Measurements from ENCODE around the gene GRIK4. TPM values are rescaled to one million over a fixed set of nuclear protein-coding genes. Genes with fewer than 3 reads are reported as not detected.

Gene GRIK4
- total and polyA plus RNA-seq, 2 donors (not counting 3 experiments of a cell fraction or from before 2014, with no cell fraction given), result 0.81 to 1.6 TPM

DNA sequence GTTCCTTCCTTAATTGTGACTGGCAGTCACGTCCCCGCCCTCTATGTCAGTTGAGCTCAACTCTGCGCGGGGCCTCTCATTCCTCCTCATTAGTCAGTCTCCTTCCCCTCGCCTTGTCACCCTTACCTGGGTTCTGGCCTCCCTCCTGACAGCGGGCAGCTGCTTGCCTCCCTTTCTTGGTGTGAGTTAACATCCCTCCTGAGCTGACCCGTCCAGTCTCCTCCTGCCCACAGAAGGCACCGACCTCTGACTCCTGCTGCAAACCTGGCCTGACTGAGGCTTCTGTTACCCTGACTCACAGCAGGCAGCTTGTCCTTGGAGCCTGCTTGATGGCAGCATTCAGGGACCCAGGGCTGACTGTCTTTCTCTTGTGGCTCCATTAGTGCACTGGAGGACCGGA, 45.2 kb downstream of the GRIK4 start:
- H4K20me1 ChIP-seq (replicated peaks; ENCODE audit: control insufficient read depth, extremely low read depth, insufficient read depth, low read length), result no peaks in the 10 kb centered on the region
- dilution Hi-C loops (cut with MboI; ENCODE audit: extremely low pct_ligation_motif_present, low sequenced_read_pairs) (no loop called here), intact Hi-C loops (cut with micrococcal nuclease) (no loop called here)
- no peak for FAIRE-seq
- no TSS peak for BruUV-seq (replicated peaks)
- DNase-seq (ENCODE audit: low read depth, low spot score), result no peak
- H2AFZ ChIP-seq (ENCODE audit: low read depth, low read length), result no peak overlapping the region
- CTCF ChIA-PET, result interaction anchor here (1.0 to 1.4 kb wide), 2 partner anchors 17 to 46 kb away, joined by 3 read pairs; partner anchors contain the start of gene GRIK4
- no peak overlapping the region for H3K9ac ChIP-seq (replicated peaks; ENCODE audit: extremely low read depth, insufficient read depth, low read length)
- TF ChIP-seq MYC (IDR thresholded peaks at IDR 0.05; ENCODE audit: low read depth, low read length) (no peak), EZH2 (IDR thresholded peaks at IDR 0.05; ENCODE audit: borderline replicate concordance, low read depth, low read length, severe bottlenecking) (no peak), JUN (IDR thresholded peaks at IDR 0.05; ENCODE audit: borderline replicate concordance, insufficient read depth, insufficient read length, low read depth) (no peak), GATA2 (IDR thresholded peaks at IDR 0.05; ENCODE audit: insufficient read depth, insufficient read length, low read depth, low read length) (no peak)
- no peaks in the 10 kb centered on the region for H3K9me1 ChIP-seq (replicated peaks; ENCODE audit: control insufficient read depth, extremely low read depth, insufficient read depth, low read length)
- no peak overlapping the region for H3K27ac ChIP-seq (ENCODE audit: insufficient read depth, low read depth, low read length)
- H3K4me1 ChIP-seq (ENCODE audit: control insufficient read depth, extremely low read depth, insufficient read depth, low read length), result no peaks in the 10 kb centered on the region
- no peak overlapping the region for H3K4me2 ChIP-seq (ENCODE audit: insufficient read depth, low read length)
- H3K79me2 ChIP-seq (ENCODE audit: control insufficient read depth, insufficient read depth, low read length), result no peaks in the 10 kb centered on the region
- H3K9me3 ChIP-seq (replicated peaks; ENCODE audit: control insufficient read depth, insufficient read depth, low read length), result no peaks in the 10 kb centered on the region
- H3K27me3 ChIP-seq (ENCODE audit: control insufficient read depth in 2 of 2, insufficient read depth in 2 of 2, low read length in 2 of 2), result no peaks in the 10 kb centered on the region
- no peak overlapping the region for H3K4me3 ChIP-seq (replicated peaks in 1 of 3; ENCODE audit: insufficient read depth in 1 of 3, low read depth in 1 of 3, low read length in 3 of 3)
- POLR2A ChIA-PET, result no interaction called here
- H3K36me3 ChIP-seq (ENCODE audit: control insufficient read depth in 2 of 2, extremely low read depth in 1 of 2, insufficient read depth in 2 of 2, low read length in 2 of 2), result no peaks in the 10 kb centered on the region

DNA sequence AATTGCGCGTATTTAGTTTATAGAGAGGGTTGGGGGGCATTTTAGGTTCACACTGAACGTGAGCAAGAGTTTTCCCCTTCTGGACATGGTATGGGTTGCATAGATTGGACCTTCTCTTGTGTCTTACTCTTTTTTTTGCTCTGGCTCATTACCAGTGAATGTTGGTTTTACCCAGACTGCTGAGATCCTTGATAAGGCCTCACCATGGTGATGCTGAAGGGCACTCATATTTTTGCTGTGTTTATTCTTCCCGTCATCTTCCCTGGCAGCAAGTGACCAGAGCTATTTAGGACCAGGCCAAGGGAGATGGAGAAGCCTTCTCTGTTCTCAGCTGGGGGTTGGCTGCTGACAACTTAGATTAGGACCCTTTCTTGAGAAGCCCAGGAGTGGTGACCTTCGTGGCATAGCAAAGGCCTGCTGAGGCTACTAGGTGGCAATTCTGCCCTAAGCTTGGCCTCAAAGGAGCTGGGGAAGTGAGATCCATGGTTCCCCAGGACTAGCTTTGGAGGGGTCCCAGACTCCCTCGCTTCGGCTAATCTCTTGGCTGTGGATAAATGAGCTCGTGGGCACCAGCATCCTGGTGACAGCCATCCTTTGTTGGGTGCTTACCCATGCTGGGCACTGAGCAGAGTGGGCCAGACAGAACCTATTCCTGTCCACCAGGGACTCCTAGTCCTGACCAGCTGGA, 47.3 kb downstream of the GRIK4 start:
- Histone ChIP-seq H4K20me1 (replicated peaks; ENCODE audit: control insufficient read depth, extremely low read depth, insufficient read depth, low read length) (no peaks in the 10 kb centered on the region), H2AFZ (ENCODE audit: low read depth, low read length) (no peak overlapping the region), H3K36me3 (ENCODE audit: control insufficient read depth in 2 of 2, extremely low read depth in 1 of 2, insufficient read depth in 2 of 2, low read length in 2 of 2) (no peaks in the 10 kb centered on the region), H3K4me2 (ENCODE audit: insufficient read depth, low read length) (no peak overlapping the region), H3K9me3 (replicated peaks; ENCODE audit: control insufficient read depth, insufficient read depth, low read length) (no peaks in the 10 kb centered on the region), H3K4me3 (replicated peaks in 1 of 3; ENCODE audit: insufficient read depth in 1 of 3, low read depth in 1 of 3, low read length in 3 of 3) (no peak overlapping the region), H3K9ac (replicated peaks; ENCODE audit: extremely low read depth, insufficient read depth, low read length) (no peak overlapping the region), H3K79me2 (ENCODE audit: control insufficient read depth, insufficient read depth, low read length) (no peaks in the 10 kb centered on the region), H3K27me3 (ENCODE audit: control insufficient read depth in 2 of 2, insufficient read depth in 2 of 2, low read length in 2 of 2) (no peaks in the 10 kb centered on the region), H3K4me1 (ENCODE audit: control insufficient read depth, extremely low read depth, insufficient read depth, low read length) (no peaks in the 10 kb centered on the region), H3K27ac (ENCODE audit: insufficient read depth, low read depth, low read length) (no peak overlapping the region), H3K9me1 (replicated peaks; ENCODE audit: control insufficient read depth, extremely low read depth, insufficient read depth, low read length) (no peaks in the 10 kb centered on the region)
- DNase-seq (ENCODE audit: low read depth, low spot score), result no peak
- no peak for FAIRE-seq
- ChIA-PET POLR2A (no interaction called here), CTCF (interaction anchor here (0.7 to 2.5 kb wide), 4 partner anchors 11 to 126 kb away, joined by 3 to 8 read pairs (median 3); partner anchors contain the start of gene GRIK4)
- BruUV-seq (replicated peaks), result no TSS peak
- intact Hi-C loops (cut with micrococcal nuclease) (no loop called here), dilution Hi-C loops (cut with MboI; ENCODE audit: extremely low pct_ligation_motif_present, low sequenced_read_pairs) (no loop called here)
- no peak for TF ChIP-seq FOS (IDR thresholded peaks at IDR 0.05; ENCODE audit: borderline replicate concordance, insufficient read depth, low read length)
- TF ChIP-seq, protein P1, sequence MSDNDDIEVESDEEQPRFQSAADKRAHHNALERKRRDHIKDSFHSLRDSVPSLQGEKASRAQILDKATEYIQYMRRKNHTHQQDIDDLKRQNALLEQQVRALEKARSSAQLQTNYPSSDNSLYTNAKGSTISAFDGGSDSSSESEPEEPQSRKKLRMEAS (IDR thresholded peaks at IDR 0.05; ENCODE audit: insufficient read depth, insufficient read length), result no peak
